BJ (cell line): ENCODE results near the gene SEMA4B. TPM values are rescaled to one million over a fixed set of nuclear protein-coding genes. Genes with fewer than 3 reads are reported as not detected.

Experiments
- CTCF ChIA-PET: fragments of 350-600 bp; formaldehyde crosslinking; extraction: SDS; loops from one replicate; lab custom pipeline; 2021; ENCODE audit warnings: antibody characterized with exemption, inconsistent platforms; lab: Yijun Ruan, JAX
- POLR2A ChIA-PET: fragments of 300-600 bp; sonication (Branson Sonifier 250); formaldehyde crosslinking; extraction: SDS; loops from one replicate; lab custom pipeline; 2021; ENCODE audit warnings: antibody characterized with exemption; lab: Charles Lee
- DNase-seq: peaks from one replicate; pipeline ENCODE4 v3.0.0-alpha.2; 2011; ENCODE audit warnings: low read depth
- H3K27me3 ChIP-seq: 2 replicates; pipeline ENCODE4 v1.6.0; 2011; ENCODE audit warnings: low read length; ENCODE audit not compliant: control insufficient read depth, insufficient read depth
- H3K36me3 ChIP-seq: 2 replicates; pipeline ENCODE4 v1.5.1; 2011; ENCODE audit warnings: low read length; ENCODE audit not compliant: control insufficient read depth, insufficient read depth
- H3K4me3 ChIP-seq: 2 replicates; pipeline ENCODE4 v1.5.1; 2011; ENCODE audit warnings: low read depth, mild to moderate bottlenecking, control low read depth, low read length
- CTCF ChIP-seq: IDR thresholded peaks from 2 replicates; pipeline ENCODE4 v1.5.1; 2011; ENCODE audit warnings: low read depth, mild to moderate bottlenecking, control low read depth, inconsistent platforms, low read length, moderate library complexity; ENCODE audit not compliant: insufficient read depth
- polyA plus RNA-seq: library from polyadenylated mRNA; depleted of rRNA; stranded (reverse); fragments of >200 nt; gene quantifications from 2 replicates; pipeline ENCODE4 v1.2.3, GENCODE V29; 2011

Gene SEMA4B
- polyA plus RNA-seq, 1 experiment, result 17.5 TPM

GRCh38 chr15:90213122-90213817 is 12.1 kb downstream of the SEMA4B start:
- POLR2A ChIA-PET, result no interaction called here
- CTCF ChIA-PET, result interaction anchor here (0.8 to 1.6 kb wide), 5 partner anchors 8 to 40 kb away, joined by 3 to 5 read pairs (median 4); partner anchors contain the start of gene TTLL13
- H3K27me3 ChIP-seq, result no peaks in the 10 kb centered on the region
- H3K36me3 ChIP-seq, result peaks cover 3% of the 10 kb centered on the region
- no peak for TF ChIP-seq CTCF
- no peak for DNase-seq
- no peak overlapping the region for H3K4me3 ChIP-seq

- TF ChIP-seq CTCF, result no peak
Measured at GRCh38 chr15:90213818-90214204, 12.7 kb downstream of the SEMA4B start.

GRCh38 chr15:90214553-90215196 is 13.5 kb downstream of the SEMA4B start:
- no peak for DNase-seq
- ChIA-PET CTCF (interaction anchor here (0.8 to 1.6 kb wide), 6 partner anchors 10 to 130 kb away, joined by 3 to 5 read pairs (median 4); partner anchors contain the start of genes SEMA4B and TTLL13), POLR2A (no interaction called here)
- peaks cover 3% of the 10 kb centered on the region for H3K36me3 ChIP-seq
- H3K4me3 ChIP-seq, result no peak overlapping the region
- TF ChIP-seq CTCF, result peak; percentile 41
- H3K27me3 ChIP-seq, result no peaks in the 10 kb centered on the region

More at GRCh38 chr15:90213818-90214204, 12.7 kb downstream of the SEMA4B start:
- ChIA-PET CTCF (interaction anchor here (0.8 to 1.6 kb wide), 6 partner anchors 9 to 129 kb away, joined by 3 to 5 read pairs (median 4); partner anchors contain the start of gene TTLL13), POLR2A (no interaction called here)
- Histone ChIP-seq H3K4me3 (no peak overlapping the region), H3K27me3 (no peaks in the 10 kb centered on the region), H3K36me3 (peaks cover 3% of the 10 kb centered on the region)
- no peak for DNase-seq

- no peak overlapping the region for H3K4me3 ChIP-seq
- ChIA-PET POLR2A (no interaction called here), CTCF (interaction anchor here (1.1 to 5.5 kb wide), 5 partner anchors 11 to 118 kb away, joined by 3 to 43 read pairs (median 4); partner anchors contain the start of gene SEMA4B)
- H3K36me3 ChIP-seq, result peaks cover 2% of the 10 kb centered on the region
- no peaks in the 10 kb centered on the region for H3K27me3 ChIP-seq
- no peak for TF ChIP-seq CTCF
- no peak for DNase-seq
Measured at GRCh38 chr15:90217671-90218394, 16.7 kb downstream of the SEMA4B start.
